Measurements from ENCODE around the gene FOSL2. TPM values are rescaled to one million over a fixed set of nuclear protein-coding genes. Genes with fewer than 3 reads are reported as not detected.

FOSL2 gene
- total and polyA plus RNA-seq, 2 donors (not counting 1 experiment from before 2014, with no cell fraction given) = 2.5 to 37.7 TPM

DNA sequence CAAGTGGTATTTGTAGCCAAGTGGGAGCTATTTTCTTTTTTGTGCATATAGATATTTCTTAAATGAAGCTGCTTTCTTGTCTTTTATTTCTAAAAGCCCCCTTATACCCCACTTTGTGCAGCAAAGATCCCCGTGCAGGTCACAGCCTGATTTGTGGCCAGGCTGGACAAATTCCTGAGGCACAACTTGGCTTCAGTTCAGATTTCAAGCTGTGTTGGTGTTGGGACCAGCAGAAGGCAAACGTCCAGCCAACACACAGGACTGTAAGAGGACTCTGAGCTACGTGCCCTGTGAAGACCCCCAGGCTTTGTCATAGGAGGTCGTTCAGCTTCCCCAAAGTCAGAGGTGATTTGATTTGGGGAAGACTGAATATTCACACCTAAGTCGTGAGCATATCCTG is 21.9 kb downstream of the FOSL2 start:
- intact Hi-C loops (cut with micrococcal nuclease) = loop anchor here (5.0 kb wide), 1 partner anchor 712 kb away; no protein-coding TSS in a partner anchor
- WGBS (ENCODE audit: insufficient coverage) = 79% methylated on average over 4 of the region's 5 CpGs

DNA sequence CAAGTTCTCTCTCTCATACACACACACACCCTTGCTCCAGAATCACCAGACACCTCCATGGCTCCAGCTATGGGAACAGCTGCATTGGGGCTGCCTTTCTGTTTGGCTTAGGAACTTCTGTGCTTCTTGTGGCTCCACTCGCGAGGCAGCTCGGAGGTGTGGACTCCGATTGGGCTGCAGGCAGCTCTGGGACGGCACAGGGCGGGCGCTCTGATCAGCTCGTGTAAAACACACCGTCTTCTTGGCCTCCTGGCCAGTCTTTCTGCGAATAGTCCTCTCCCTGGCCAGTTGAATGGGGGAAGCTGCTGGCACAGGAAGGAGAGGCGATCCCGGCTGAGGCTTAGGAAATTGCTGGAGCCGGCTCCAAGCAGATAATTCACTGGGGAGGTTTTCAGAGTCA is 22.4 kb downstream of the FOSL2 start:
- Histone ChIP-seq H3K9ac (ENCODE audit: low read length) (no peak overlapping the region), H3K4me1 (ENCODE audit: control insufficient read depth in 2 of 2, insufficient read depth in 2 of 2, low read length in 2 of 2) (peaks cover 0 to 6% of the 10 kb centered on the region in 2 donors), H3K79me2 (ENCODE audit: control insufficient read depth, insufficient read depth, low read length) (no peaks in the 10 kb centered on the region), H3K4me2 (replicated peaks; ENCODE audit: low read depth, low read length, poor library complexity, severe bottlenecking) (no peak overlapping the region), H3K36me3 (replicated peaks in 1 of 2; ENCODE audit: control extremely low read depth in 1 of 2, control insufficient read depth in 1 of 2, extremely low read depth in 1 of 2, insufficient read depth in 2 of 2, low read length in 1 of 2) (no peaks in the 10 kb centered on the region), H4K20me1 (ENCODE audit: control insufficient read depth, insufficient read depth, low read length, poor library complexity, severe bottlenecking) (no peaks in the 10 kb centered on the region), H3K9me3 (ENCODE audit: control extremely low read depth in 1 of 3, control insufficient read depth in 2 of 3, insufficient read depth in 1 of 3, low read length in 2 of 3) (no peaks in the 10 kb centered on the region), H3K27me3 (replicated peaks in 1 of 4; ENCODE audit: control extremely low read depth in 1 of 4, control insufficient read depth in 3 of 4, insufficient read depth in 4 of 4, low read length in 3 of 4) (no peaks in the 10 kb centered on the region), H2AFZ (ENCODE audit: insufficient read depth, low read depth, low read length, poor library complexity, severe bottlenecking) (no peak overlapping the region), H3K27ac (ENCODE audit: low read length in 2 of 2) (no peak overlapping the region), H3K4me3 (ENCODE audit: control extremely low read depth in 1 of 5, extremely low read depth in 1 of 5, insufficient read depth in 1 of 5, low read depth in 2 of 5, low read length in 4 of 5) (no peak overlapping the region)
- no peak overlapping the region for H3K27ac Mint-ChIP-seq
- intact Hi-C loops (cut with micrococcal nuclease) = no loop called here
- POLR2A ChIA-PET = no interaction called here
- ATAC-seq (ENCODE audit: low read depth) (no peak), DNase-seq (no peak)
- CTCF ChIA-PET = no interaction called here
- H3K4me1 Mint-ChIP-seq = peaks cover 8% of the 10 kb centered on the region
- no peak for TF ChIP-seq EZH2 (IDR thresholded peaks at IDR 0.05; ENCODE audit: borderline replicate concordance, insufficient read depth, low read depth, low read length, poor library complexity, severe bottlenecking)
- TF ChIP-seq, protein P1, sequence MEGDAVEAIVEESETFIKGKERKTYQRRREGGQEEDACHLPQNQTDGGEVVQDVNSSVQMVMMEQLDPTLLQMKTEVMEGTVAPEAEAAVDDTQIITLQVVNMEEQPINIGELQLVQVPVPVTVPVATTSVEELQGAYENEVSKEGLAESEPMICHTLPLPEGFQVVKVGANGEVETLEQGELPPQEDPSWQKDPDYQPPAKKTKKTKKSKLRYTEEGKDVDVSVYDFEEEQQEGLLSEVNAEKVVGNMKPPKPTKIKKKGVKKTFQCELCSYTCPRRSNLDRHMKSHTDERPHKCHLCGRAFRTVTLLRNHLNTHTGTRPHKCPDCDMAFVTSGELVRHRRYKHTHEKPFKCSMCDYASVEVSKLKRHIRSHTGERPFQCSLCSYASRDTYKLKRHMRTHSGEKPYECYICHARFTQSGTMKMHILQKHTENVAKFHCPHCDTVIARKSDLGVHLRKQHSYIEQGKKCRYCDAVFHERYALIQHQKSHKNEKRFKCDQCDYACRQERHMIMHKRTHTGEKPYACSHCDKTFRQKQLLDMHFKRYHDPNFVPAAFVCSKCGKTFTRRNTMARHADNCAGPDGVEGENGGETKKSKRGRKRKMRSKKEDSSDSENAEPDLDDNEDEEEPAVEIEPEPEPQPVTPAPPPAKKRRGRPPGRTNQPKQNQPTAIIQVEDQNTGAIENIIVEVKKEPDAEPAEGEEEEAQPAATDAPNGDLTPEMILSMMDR (IDR thresholded peaks at IDR 0.05) = no peak
- 99% methylated on average over 13 of the region's 13 CpGs for whole genome bisulfite sequencing (ENCODE audit: insufficient coverage)
- H3K4me3 Mint-ChIP-seq = no peak overlapping the region
- no peaks in the 10 kb centered on the region for H3K9me3 Mint-ChIP-seq (ENCODE audit: insufficient read depth)
- no peaks in the 10 kb centered on the region for H3K27me3 Mint-ChIP-seq

More for the DNA sequence above, 21.9 kb downstream of the FOSL2 start:
- TF ChIP-seq, protein P1 (IDR thresholded peaks at IDR 0.05) = no peak
- no peak for TF ChIP-seq EZH2 (IDR thresholded peaks at IDR 0.05; ENCODE audit: borderline replicate concordance, insufficient read depth, low read depth, low read length, poor library complexity, severe bottlenecking)
- Histone ChIP-seq H4K20me1 (ENCODE audit: control insufficient read depth, insufficient read depth, low read length, poor library complexity, severe bottlenecking) (no peaks in the 10 kb centered on the region), H3K36me3 (replicated peaks in 1 of 2; ENCODE audit: control extremely low read depth in 1 of 2, control insufficient read depth in 1 of 2, extremely low read depth in 1 of 2, insufficient read depth in 2 of 2, low read length in 1 of 2) (no peaks in the 10 kb centered on the region), H3K4me3 (ENCODE audit: control extremely low read depth in 1 of 5, extremely low read depth in 1 of 5, insufficient read depth in 1 of 5, low read depth in 2 of 5, low read length in 4 of 5) (no peak overlapping the region), H3K4me2 (replicated peaks; ENCODE audit: low read depth, low read length, poor library complexity, severe bottlenecking) (no peak overlapping the region), H3K4me1 (ENCODE audit: control insufficient read depth in 2 of 2, insufficient read depth in 2 of 2, low read length in 2 of 2) (peaks cover 0 to 8% of the 10 kb centered on the region in 2 donors), H3K27ac (ENCODE audit: low read length in 2 of 2) (no peak overlapping the region), H3K9ac (ENCODE audit: low read length) (no peak overlapping the region), H2AFZ (ENCODE audit: insufficient read depth, low read depth, low read length, poor library complexity, severe bottlenecking) (no peak overlapping the region), H3K79me2 (ENCODE audit: control insufficient read depth, insufficient read depth, low read length) (no peaks in the 10 kb centered on the region), H3K9me3 (ENCODE audit: control extremely low read depth in 1 of 3, control insufficient read depth in 2 of 3, insufficient read depth in 1 of 3, low read length in 2 of 3) (no peaks in the 10 kb centered on the region), H3K27me3 (replicated peaks in 1 of 4; ENCODE audit: control extremely low read depth in 1 of 4, control insufficient read depth in 3 of 4, insufficient read depth in 4 of 4, low read length in 3 of 4) (no peaks in the 10 kb centered on the region)
- ATAC-seq (ENCODE audit: low read depth) (no peak), DNase-seq (no peak)
- Mint-ChIP-seq H3K27ac (no peak overlapping the region), H3K9me3 (ENCODE audit: insufficient read depth) (no peaks in the 10 kb centered on the region), H3K4me1 (peaks cover 10% of the 10 kb centered on the region), H3K4me3 (no peak overlapping the region), H3K27me3 (no peaks in the 10 kb centered on the region)
- ChIA-PET CTCF (interaction anchor here (1.2 to 1.3 kb wide), 2 partner anchors 714 to 731 kb away, joined by 3 read pairs; no protein-coding TSS in a partner anchor), POLR2A (no interaction called here)
